GM23338 (cell line): ENCODE data around the gene LAMB3.

ENCODE experiments used
- CREB1 ChIP-seq: fragments of 250-450 bp; sonication (Bioruptor Pico); IDR thresholded peaks from 2 replicates; pipeline ENCODE4 v1.5.0; 2020; ENCODE audit warnings: low read depth, mild to moderate bottlenecking, moderate library complexity
- EZH2 ChIP-seq: fragments of 200-600 bp; sonication (generic); IDR thresholded peaks from one replicate; pipeline ENCODE4 v1.8.0; 2017; ENCODE audit warnings: antibody characterized with exemption, mild to moderate bottlenecking, low read depth; ENCODE audit not compliant: unreplicated experiment
- EZH2phosphoT487 ChIP-seq: fragments of 200-600 bp; sonication (generic); IDR thresholded peaks from one replicate; pipeline ENCODE4 v1.8.1; 2018; ENCODE audit warnings: antibody characterized with exemption; ENCODE audit not compliant: unreplicated experiment
- POLR2AphosphoS5 ChIP-seq: IDR thresholded peaks from 2 replicates; pipeline ENCODE4 v1.6.1; 2016; ENCODE audit warnings: antibody characterized with exemption, low read depth
- REST ChIP-seq: IDR thresholded peaks from one replicate; pipeline ENCODE4 v1.6.1; 2018; ENCODE audit warnings: antibody characterized with exemption; ENCODE audit not compliant: unreplicated experiment
- TF ChIP-seq, protein P1 (sequence below), 2 experiments: fragments of 200-600 bp in 1 of 2; sonication (generic) in 1 of 2; conservative IDR thresholded peaks; 2 replicates each; pipeline versions ENCODE4 v1.5.1 to v1.6.1; 2016 to 2017; ENCODE audit warnings: antibody characterized with exemption in 2 of 2, low read depth in 2 of 2, mild to moderate bottlenecking in 2 of 2, moderate library complexity in 1 of 2

DNA sequence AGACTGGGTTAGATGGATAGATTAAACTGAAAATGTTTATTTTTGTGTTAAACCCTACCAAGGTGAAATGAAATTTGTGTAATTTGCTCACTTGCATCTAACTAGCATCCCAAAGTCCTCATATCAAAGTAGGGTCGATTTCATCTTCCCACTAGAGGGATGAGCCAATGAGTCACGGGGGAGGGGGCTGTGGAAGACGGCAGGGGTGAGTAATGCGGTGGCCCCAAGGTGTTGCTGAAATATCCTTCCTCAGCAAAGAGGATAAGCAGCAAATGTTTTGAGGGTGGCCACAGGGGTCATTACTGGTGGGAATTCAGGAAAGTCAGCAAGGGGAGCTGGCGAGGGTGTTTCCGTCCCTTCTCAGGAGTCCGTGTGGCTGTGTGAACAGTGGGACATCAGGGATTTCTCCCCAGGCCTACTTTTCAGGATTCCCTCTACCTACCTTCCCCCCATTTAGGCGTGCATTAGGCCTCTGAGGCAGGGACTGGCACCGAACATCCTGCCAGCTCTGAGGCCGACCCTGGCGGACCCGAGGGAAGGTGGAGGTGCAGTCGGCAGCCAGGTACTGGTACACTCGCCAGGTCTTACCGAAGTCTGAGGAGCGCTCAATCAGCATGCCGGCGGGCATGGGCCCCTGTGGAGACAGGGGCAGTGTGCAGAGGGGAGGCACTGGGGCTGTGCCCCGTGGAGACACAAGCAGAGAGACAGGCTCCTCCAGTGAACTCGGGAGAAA, 18.1 kb downstream of the LAMB3 start:
- TF ChIP-seq, protein P1, sequence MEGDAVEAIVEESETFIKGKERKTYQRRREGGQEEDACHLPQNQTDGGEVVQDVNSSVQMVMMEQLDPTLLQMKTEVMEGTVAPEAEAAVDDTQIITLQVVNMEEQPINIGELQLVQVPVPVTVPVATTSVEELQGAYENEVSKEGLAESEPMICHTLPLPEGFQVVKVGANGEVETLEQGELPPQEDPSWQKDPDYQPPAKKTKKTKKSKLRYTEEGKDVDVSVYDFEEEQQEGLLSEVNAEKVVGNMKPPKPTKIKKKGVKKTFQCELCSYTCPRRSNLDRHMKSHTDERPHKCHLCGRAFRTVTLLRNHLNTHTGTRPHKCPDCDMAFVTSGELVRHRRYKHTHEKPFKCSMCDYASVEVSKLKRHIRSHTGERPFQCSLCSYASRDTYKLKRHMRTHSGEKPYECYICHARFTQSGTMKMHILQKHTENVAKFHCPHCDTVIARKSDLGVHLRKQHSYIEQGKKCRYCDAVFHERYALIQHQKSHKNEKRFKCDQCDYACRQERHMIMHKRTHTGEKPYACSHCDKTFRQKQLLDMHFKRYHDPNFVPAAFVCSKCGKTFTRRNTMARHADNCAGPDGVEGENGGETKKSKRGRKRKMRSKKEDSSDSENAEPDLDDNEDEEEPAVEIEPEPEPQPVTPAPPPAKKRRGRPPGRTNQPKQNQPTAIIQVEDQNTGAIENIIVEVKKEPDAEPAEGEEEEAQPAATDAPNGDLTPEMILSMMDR (conservative IDR thresholded peaks at IDR 0.05; ENCODE audit: low read depth in 2 of 2): no peak
- TF ChIP-seq EZH2 (no peak), POLR2AphosphoS5 (no peak), CREB1 (CRISPR knock-in tag) (no peak), REST (no peak), EZH2phosphoT487 (no peak)
